GM06990 (cell line): ENCODE results near the gene VSX1.

ENCODE experiments used
- DNase-seq: peaks from one replicate; pipeline ENCODE4 v3.0.0-alpha.2; 2011; ENCODE audit not compliant: insufficient read length; ENCODE audit errors: extremely low read depth
- H3K27me3 ChIP-seq: replicated peaks from 2 replicates; pipeline ENCODE4 v1.6.0; 2011; ENCODE audit warnings: low read length; ENCODE audit not compliant: control insufficient read depth, insufficient read depth
- H3K36me3 ChIP-seq: 2 replicates; pipeline ENCODE4 v1.5.1; 2011; ENCODE audit warnings: low read length; ENCODE audit not compliant: control insufficient read depth, insufficient read depth
- H3K4me3 ChIP-seq: replicated peaks from 2 replicates; pipeline ENCODE4 v1.5.1; 2011; ENCODE audit warnings: low read depth, mild to moderate bottlenecking, control low read depth, low read length
- CTCF ChIP-seq: IDR thresholded peaks from 2 replicates; pipeline ENCODE4 v1.5.1; 2011; ENCODE audit warnings: low read length, control low read depth, mild to moderate bottlenecking, inconsistent platforms; ENCODE audit not compliant: insufficient read depth, poor library complexity, severe bottlenecking

VSX1 gene

GRCh38 chr20:25090492-25091429, 8.8 kb upstream of the VSX1 start:
- TF ChIP-seq CTCF: no peak
- DNase-seq: peak; percentile 42
- Histone ChIP-seq H3K36me3 (no peaks in the 10 kb centered on the region), H3K4me3 (no peak overlapping the region), H3K27me3 (no peaks in the 10 kb centered on the region; the same call in 1 of the 2 replicates)

- DNase-seq: no peak
- H3K4me3 ChIP-seq: no peak overlapping the region
- no peak for TF ChIP-seq CTCF
- H3K27me3 ChIP-seq: no peaks in the 10 kb centered on the region; the same call in 1 of the 2 replicates
- no peaks in the 10 kb centered on the region for H3K36me3 ChIP-seq
These were observed 7.7 kb upstream of the VSX1 start for GRCh38 chr20:25089662-25090061.

- H3K4me3 ChIP-seq: no peak overlapping the region
- no peaks in the 10 kb centered on the region for H3K36me3 ChIP-seq
- H3K27me3 ChIP-seq: no peaks in the 10 kb centered on the region; the same call in 1 of the 2 replicates
- DNase-seq: no peak
- no peak for TF ChIP-seq CTCF
These were observed 7.2 kb upstream of the VSX1 start for GRCh38 chr20:25089096-25089495.

- Histone ChIP-seq H3K4me3 (no peak overlapping the region), H3K36me3 (no peaks in the 10 kb centered on the region), H3K27me3 (no peaks in the 10 kb centered on the region; the same call in 1 of the 2 replicates)
- no peak for TF ChIP-seq CTCF
- no peak for DNase-seq
These were observed 6.3 kb upstream of the VSX1 start for GRCh38 chr20:25088267-25088666.

- no peak for TF ChIP-seq CTCF
- Histone ChIP-seq H3K36me3 (no peaks in the 10 kb centered on the region), H3K4me3 (no peak overlapping the region), H3K27me3 (no peaks in the 10 kb centered on the region; the same call in 1 of the 2 replicates)
- no peak for DNase-seq
These were observed 5.4 kb upstream of the VSX1 start for GRCh38 chr20:25087186-25087929.
